HEK293T (cell line): ENCODE data around the gene ISLR.

Experiments used
- CTCF ChIA-PET: fragments of 350-600 bp; formaldehyde crosslinking; extraction: SDS; loops from one replicate; lab custom pipeline; 2021; ENCODE audit warnings: antibody characterized with exemption, inconsistent platforms; lab: Yijun Ruan, JAX
- POLR2A ChIA-PET: fragments of 350-600 bp; formaldehyde crosslinking; extraction: SDS; loops from one replicate; lab custom pipeline; 2020; ENCODE audit warnings: antibody characterized with exemption, inconsistent platforms; lab: Yijun Ruan, JAX
- DNase-seq: peaks from one replicate; pipeline ENCODE4 v3.0.0; 2012; ENCODE audit warnings: mixed read lengths; ENCODE audit errors: extremely low spot score
- ARNT ChIP-seq: fragments of 450-650 bp; IDR thresholded peaks from 2 replicates; pipeline ENCODE4 v1.6.1; 2017; ENCODE audit warnings: mild to moderate bottlenecking
- BHLHE40 ChIP-seq: fragments of 450-650 bp; IDR thresholded peaks from 2 replicates; pipeline ENCODE4 v1.6.1; 2016; ENCODE audit warnings: mild to moderate bottlenecking, moderate library complexity, borderline replicate concordance
- CTBP1 ChIP-seq: fragments of 450-650 bp; IDR thresholded peaks from 2 replicates; pipeline ENCODE4 v1.6.1; 2016; ENCODE audit warnings: borderline replicate concordance
- ELF4 ChIP-seq: fragments of 450-650 bp; IDR thresholded peaks from 2 replicates; pipeline ENCODE4 v1.6.1; 2017; ENCODE audit warnings: antibody characterized with exemption
- FOXA1 ChIP-seq: fragments of 450-650 bp; IDR thresholded peaks from 2 replicates; pipeline ENCODE4 v1.6.1; 2016; ENCODE audit warnings: mild to moderate bottlenecking
- FOXK2 ChIP-seq: fragments of 450-650 bp; IDR thresholded peaks from 2 replicates; pipeline ENCODE4 v1.6.1; 2016; ENCODE audit warnings: mild to moderate bottlenecking
- FOXM1 ChIP-seq: fragments of 450-650 bp; IDR thresholded peaks from 2 replicates; pipeline ENCODE4 v1.6.1; 2017; ENCODE audit warnings: mild to moderate bottlenecking, borderline replicate concordance
- HDGF ChIP-seq: fragments of 450-650 bp; IDR thresholded peaks from 2 replicates; pipeline ENCODE4 v1.6.1; 2017; ENCODE audit warnings: antibody characterized with exemption, borderline replicate concordance
- L3MBTL2 ChIP-seq: fragments of 450-650 bp; conservative IDR thresholded peaks from 2 replicates; pipeline ENCODE4 v1.6.1; 2016; ENCODE audit warnings: mild to moderate bottlenecking
- LEF1 ChIP-seq: fragments of 450-650 bp; IDR thresholded peaks from 2 replicates; pipeline ENCODE4 v1.6.1; 2017; ENCODE audit warnings: mild to moderate bottlenecking, borderline replicate concordance
- NFRKB ChIP-seq: fragments of 450-650 bp; IDR thresholded peaks from 2 replicates; pipeline ENCODE4 v1.6.1; 2016; ENCODE audit warnings: mild to moderate bottlenecking, moderate library complexity
- SP1 ChIP-seq: fragments of 450-650 bp; IDR thresholded peaks from 2 replicates; pipeline ENCODE4 v1.6.1; 2017
- SUZ12 ChIP-seq: fragments of 450-650 bp; IDR thresholded peaks from 2 replicates; pipeline ENCODE4 v1.6.1; 2016; ENCODE audit warnings: mild to moderate bottlenecking
- TARDBP ChIP-seq: fragments of 450-650 bp; IDR thresholded peaks from 2 replicates; pipeline ENCODE4 v1.6.1; 2016
- ZNF384 ChIP-seq: fragments of 450-650 bp; IDR thresholded peaks from 2 replicates; pipeline ENCODE4 v1.6.1; 2016
- TF ChIP-seq, protein P1 (sequence below): fragments of 450-650 bp; IDR thresholded peaks from 2 replicates; pipeline ENCODE4 v1.6.1; 2016

The ISLR gene

GRCh38 chr15:74209560-74209958 is 36.0 kb downstream of the ISLR start:
- CTCF ChIA-PET: interaction anchor here (0.8 kb wide), 1 partner anchor 12 kb away, joined by 3 read pairs; no protein-coding TSS in a partner anchor

DNA sequence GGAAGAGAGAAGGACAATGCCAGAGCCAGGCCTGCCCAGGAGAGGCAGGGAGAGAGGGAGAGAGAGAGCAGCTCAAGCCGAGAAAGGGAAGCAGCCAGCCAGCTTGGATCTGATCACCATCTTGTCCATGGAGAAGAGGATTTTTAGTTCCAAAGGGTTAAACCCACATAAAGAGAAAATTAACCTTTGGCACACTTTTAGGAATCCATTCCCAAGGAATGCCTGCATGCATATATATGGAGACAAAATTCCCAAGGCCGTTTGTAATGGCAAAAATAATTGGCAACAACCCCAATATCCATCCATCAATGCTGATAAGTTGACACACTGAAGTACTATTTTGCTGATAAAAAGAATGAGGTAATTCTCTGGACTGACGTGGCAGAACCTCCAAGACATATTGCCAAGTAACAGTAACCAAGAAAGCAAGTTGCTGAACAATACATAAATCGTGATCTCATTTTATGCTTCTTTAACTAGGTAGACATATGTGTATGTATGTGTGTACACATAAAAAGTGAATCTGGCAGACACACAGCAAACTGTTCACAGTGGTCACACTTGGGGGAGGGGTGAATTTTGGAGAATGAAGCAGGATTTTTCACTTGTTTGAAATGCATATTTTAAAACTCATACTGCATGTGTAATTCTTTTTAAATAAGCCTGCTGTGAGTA is 36.6 kb downstream of the ISLR start:
- DNase-seq: no peak
- ChIA-PET POLR2A (interaction anchor here (0.9 kb wide), 1 partner anchor 12 kb away, joined by 3 read pairs; no protein-coding TSS in a partner anchor), CTCF (interaction anchor here (0.6 to 1.0 kb wide), 2 partner anchors 10 to 94 kb away, joined by 3 to 6 read pairs; no protein-coding TSS in a partner anchor)
- TF ChIP-seq TARDBP (no peak), NFRKB (no peak), CTBP1 (no peak), FOXA1 (no peak), ZNF384 (no peak), ELF4 (no peak), FOXK2 (no peak)
- TF ChIP-seq, protein P1, sequence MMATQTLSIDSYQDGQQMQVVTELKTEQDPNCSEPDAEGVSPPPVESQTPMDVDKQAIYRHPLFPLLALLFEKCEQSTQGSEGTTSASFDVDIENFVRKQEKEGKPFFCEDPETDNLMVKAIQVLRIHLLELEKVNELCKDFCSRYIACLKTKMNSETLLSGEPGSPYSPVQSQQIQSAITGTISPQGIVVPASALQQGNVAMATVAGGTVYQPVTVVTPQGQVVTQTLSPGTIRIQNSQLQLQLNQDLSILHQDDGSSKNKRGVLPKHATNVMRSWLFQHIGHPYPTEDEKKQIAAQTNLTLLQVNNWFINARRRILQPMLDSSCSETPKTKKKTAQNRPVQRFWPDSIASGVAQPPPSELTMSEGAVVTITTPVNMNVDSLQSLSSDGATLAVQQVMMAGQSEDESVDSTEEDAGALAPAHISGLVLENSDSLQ: no peak; the same call in 1 of the 2 replicates

More at GRCh38 chr15:74209560-74209958, 36.0 kb downstream of the ISLR start:
- no peak for DNase-seq
- POLR2A ChIA-PET: interaction anchor here (0.9 kb wide), 1 partner anchor 81 kb away, joined by 3 read pairs; no protein-coding TSS in a partner anchor
- TF ChIP-seq SUZ12 (no peak), BHLHE40 (no peak), L3MBTL2 (no peak), ZNF384 (no peak)

DNA sequence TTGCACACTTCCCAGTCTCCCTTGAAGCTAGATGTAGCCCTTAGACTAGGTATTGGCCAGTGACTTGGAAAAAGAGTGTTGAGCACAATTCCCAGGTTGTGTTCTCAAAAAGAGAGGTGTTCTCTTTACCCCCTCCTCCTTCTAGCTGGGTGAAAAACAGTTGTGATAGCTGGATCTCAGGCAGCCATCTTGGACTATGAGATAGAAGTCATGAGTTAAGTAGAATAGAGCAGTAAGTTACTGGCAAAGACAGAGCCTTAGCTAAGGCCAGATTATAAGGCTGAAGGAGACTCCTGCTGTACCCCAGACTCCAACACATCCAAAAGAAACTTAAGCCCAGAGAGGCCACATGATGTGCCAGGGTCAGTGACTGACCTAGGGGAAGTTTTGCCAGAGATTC is 37.2 kb downstream of the ISLR start:
- DNase-seq: no peak
- TF ChIP-seq BHLHE40: no peak
- no peak for TF ChIP-seq L3MBTL2
- TF ChIP-seq FOXK2: no peak
- TF ChIP-seq LEF1: no peak
- TF ChIP-seq ELF4: no peak
- ChIA-PET CTCF (interaction anchor here (0.6 to 1.0 kb wide), 2 partner anchors 9 to 94 kb away, joined by 3 to 6 read pairs; no protein-coding TSS in a partner anchor), POLR2A (interaction anchor here (0.9 kb wide), 1 partner anchor 11 kb away, joined by 3 read pairs; no protein-coding TSS in a partner anchor)

DNA sequence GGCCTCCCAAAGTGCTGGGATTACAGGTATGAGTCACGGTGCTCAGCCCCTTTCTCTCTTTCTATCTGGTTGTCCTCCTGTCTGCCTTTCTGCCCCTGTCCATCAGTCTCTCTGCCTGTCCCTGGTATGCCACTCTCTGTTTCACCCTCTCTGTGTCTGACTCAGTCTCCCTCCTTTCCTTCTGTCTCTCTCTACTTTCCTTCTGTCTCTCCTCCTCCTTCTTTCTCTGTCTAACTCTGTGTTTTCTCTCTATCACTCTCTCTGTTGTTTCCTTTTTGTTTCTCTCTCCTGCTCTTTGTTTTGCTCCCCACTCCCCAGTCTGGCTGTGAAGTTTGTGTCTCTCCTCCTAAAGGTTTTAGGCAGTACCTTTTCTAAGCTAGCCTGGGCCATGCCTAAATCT is 38.1 kb downstream of the ISLR start:
- ChIA-PET POLR2A (no interaction called here), CTCF (no interaction called here)
- no peak for DNase-seq
- no peak for TF ChIP-seq ZNF384
- no peak for TF ChIP-seq ELF4
- TF ChIP-seq TARDBP: no peak
- TF ChIP-seq BHLHE40: no peak
- TF ChIP-seq HDGF: no peak
- TF ChIP-seq, protein P1: no peak
- no peak for TF ChIP-seq LEF1
- TF ChIP-seq SUZ12: no peak
- no peak for TF ChIP-seq ARNT
- TF ChIP-seq FOXK2: no peak
- TF ChIP-seq FOXM1: no peak
- TF ChIP-seq NFRKB: no peak
- no peak for TF ChIP-seq FOXA1
- TF ChIP-seq SP1: no peak
- TF ChIP-seq CTBP1: no peak
- no peak for TF ChIP-seq L3MBTL2

DNA sequence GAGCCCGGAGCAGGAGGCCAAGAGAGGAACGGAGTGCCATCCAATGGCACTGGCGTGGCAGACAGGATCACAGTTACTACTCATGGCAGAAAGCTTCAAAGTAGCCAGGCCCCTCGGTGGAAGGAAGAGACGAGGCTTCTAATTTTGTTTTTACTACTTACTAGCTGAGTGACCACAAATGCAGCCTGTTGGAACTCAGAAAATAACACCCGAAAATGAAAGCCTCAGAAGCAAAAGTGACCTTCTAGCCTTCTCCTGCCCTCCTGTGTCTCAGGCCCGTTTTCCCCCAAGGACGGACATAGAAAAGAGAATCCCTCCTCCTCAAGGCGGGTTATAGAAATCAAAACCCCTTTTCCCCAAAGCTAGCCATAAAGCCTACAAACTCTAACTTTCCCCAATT is 39.0 kb downstream of the ISLR start:
- POLR2A ChIA-PET: no interaction called here
- CTCF ChIA-PET: no interaction called here
- DNase-seq: no peak
- TF ChIP-seq BHLHE40 (no peak), FOXM1 (no peak), HDGF (no peak), ELF4 (no peak), NFRKB (no peak)

GRCh38 chr15:74213858-74214284 is 40.4 kb downstream of the ISLR start:
- no peak for DNase-seq
- TF ChIP-seq SP1 (no peak), ARNT (no peak), ZNF384 (no peak), ELF4 (no peak), L3MBTL2 (no peak), HDGF (no peak), FOXM1 (no peak), LEF1 (no peak), NFRKB (no peak), TARDBP (no peak), FOXA1 (no peak)
- CTCF ChIA-PET: no interaction called here

GRCh38 chr15:74214324-74215021 is 41.0 kb downstream of the ISLR start:
- POLR2A ChIA-PET: no interaction called here
- TF ChIP-seq FOXK2: no peak
- TF ChIP-seq CTBP1: no peak
- no peak for TF ChIP-seq TARDBP
- no peak for TF ChIP-seq SP1
- no peak for TF ChIP-seq ARNT
- no peak for TF ChIP-seq ELF4
- DNase-seq: no peak
- CTCF ChIA-PET: no interaction called here

More at GRCh38 chr15:74213858-74214284, 40.4 kb downstream of the ISLR start:
- POLR2A ChIA-PET: no interaction called here
